ENCODE measurements around the gene EHMT1. TPM values are rescaled to one million over a fixed set of nuclear protein-coding genes. Genes with fewer than 3 reads are reported as not detected.

Gene EHMT1
- total and polyA plus RNA-seq, 2 of the 8 experiments (the other 6 are each of a cell fraction or from before 2014, with no cell fraction given) = 95.7 to 163 TPM

DNA sequence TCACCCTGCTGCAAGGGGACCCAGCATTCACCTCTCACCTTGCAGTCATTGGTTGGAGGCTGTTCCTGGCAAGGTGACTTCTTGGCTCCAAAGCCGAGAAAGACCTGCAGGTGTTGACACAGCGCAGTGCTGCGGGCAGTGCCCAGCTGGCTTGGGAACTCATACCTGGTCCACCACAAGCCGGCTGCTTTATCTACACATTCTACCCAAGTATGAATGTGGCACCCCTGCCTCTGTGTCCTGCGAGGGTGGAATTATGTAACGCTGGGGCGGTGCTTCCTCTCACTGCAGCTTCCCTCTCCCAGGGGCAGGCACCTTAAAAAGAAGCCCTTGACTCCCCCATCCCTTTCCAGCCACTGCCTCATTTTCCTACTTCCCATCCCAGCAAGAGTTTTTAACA, 26.0 kb upstream of the EHMT1 start:
- Histone ChIP-seq H3K56ac (replicated peaks; ENCODE audit: insufficient read length, low read depth, low read length) (no peak overlapping the region), H4K5ac (ENCODE audit: insufficient read length, low read depth, low read length) (no peak overlapping the region), H3K27ac (ENCODE audit: low read depth, low read length) (no peak overlapping the region), H2AFZ (ENCODE audit: low read length) (no peak overlapping the region), H3K79me2 (ENCODE audit: control insufficient read depth in 1 of 2, insufficient read depth in 2 of 2, low read length in 2 of 2) (peaks cover 0 to 20% of the 10 kb centered on the region in 2 experiments; a peak in 2 of 4 replicates), H4K91ac (replicated peaks; ENCODE audit: insufficient read length, low read length) (no peak overlapping the region), H3K4me3 (ENCODE audit: extremely low read depth in 1 of 4, insufficient read depth in 2 of 4, low read depth in 3 of 4, low read length in 4 of 4) (no peak overlapping the region), H2AK5ac (ENCODE audit: low read depth, low read length) (no peak overlapping the region), H3K4me2 (ENCODE audit: insufficient read depth in 1 of 2, low read depth in 2 of 2, low read length in 2 of 2) (no peak overlapping the region), H2BK15ac (ENCODE audit: low read length) (no peak overlapping the region), H3K23ac (ENCODE audit: insufficient read length) (no peak overlapping the region), H3K9me3 (ENCODE audit: insufficient read depth in 2 of 2, low read depth in 1 of 2, low read length in 1 of 2) (no peaks in the 10 kb centered on the region), H3K79me1 (ENCODE audit: low read depth, low read length) (peaks cover 12% of the 10 kb centered on the region), H3K23me2 (ENCODE audit: low read depth, low read length) (peaks cover 8% of the 10 kb centered on the region; the same call in 1 of the 2 replicates), H3K36me3 (ENCODE audit: control insufficient read depth in 2 of 4, insufficient read depth in 4 of 4, low read length in 3 of 4) (peaks cover 5 to 11% (median 10%) of the 10 kb centered on the region in 4 experiments; a peak in 7 of 8 replicates), H2BK120ac (replicated peaks; ENCODE audit: low read depth, low read length) (no peak overlapping the region), H4K8ac (ENCODE audit: extremely low read depth, insufficient read depth, low read length) (no peak overlapping the region), H3K9ac (replicated peaks in 1 of 4; ENCODE audit: extremely low read depth in 1 of 4, low read depth in 3 of 4, low read length in 3 of 4) (no peak overlapping the region), H3K18ac (ENCODE audit: extremely low read depth, low read length) (no peak overlapping the region), H3K14ac (ENCODE audit: insufficient read length) (no peak overlapping the region), H2BK20ac (ENCODE audit: low read length) (no peak overlapping the region), H2BK5ac (ENCODE audit: low read depth, low read length) (no peak overlapping the region), H2BK12ac (ENCODE audit: low read depth, low read length) (no peak overlapping the region), H4K20me1 (replicated peaks in 1 of 2; ENCODE audit: control insufficient read depth in 1 of 2, insufficient read depth in 2 of 2, low read length in 2 of 2) (peaks cover 12 to 14% of the 10 kb centered on the region in 2 experiments), H3K4ac (replicated peaks; ENCODE audit: insufficient read length, low read depth, low read length) (no peak overlapping the region), H3K4me1 (replicated peaks in 1 of 4; ENCODE audit: control insufficient read depth in 3 of 4, insufficient read depth in 4 of 4, low read length in 3 of 4) (peaks cover 0 to 7% (median 5%) of the 10 kb centered on the region in 4 experiments; a peak in 5 of 7 replicates), H3K27me3 (replicated peaks in 1 of 4; ENCODE audit: control insufficient read depth in 3 of 4, extremely low read depth in 1 of 4, insufficient read depth in 3 of 4, low read length in 3 of 4) (no peaks in the 10 kb centered on the region; a peak in 1 of 7 replicates)
- TF ChIP-seq, protein P1, sequence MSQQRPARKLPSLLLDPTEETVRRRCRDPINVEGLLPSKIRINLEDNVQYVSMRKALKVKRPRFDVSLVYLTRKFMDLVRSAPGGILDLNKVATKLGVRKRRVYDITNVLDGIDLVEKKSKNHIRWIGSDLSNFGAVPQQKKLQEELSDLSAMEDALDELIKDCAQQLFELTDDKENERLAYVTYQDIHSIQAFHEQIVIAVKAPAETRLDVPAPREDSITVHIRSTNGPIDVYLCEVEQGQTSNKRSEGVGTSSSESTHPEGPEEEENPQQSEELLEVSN (IDR thresholded peaks at IDR 0.05) = no peak
- TF ChIP-seq ASH2L (IDR thresholded peaks at IDR 0.05; ENCODE audit: low read length) (no peak), EZH2 (IDR thresholded peaks at IDR 0.05; ENCODE audit: low read depth, low read length, severe bottlenecking) (no peak)
- POLR2A ChIA-PET (ENCODE audit: partially characterized antibody) = interaction anchor here (0.5 to 6.2 kb wide), 7 partner anchors 10 to 276 kb away, joined by 3 to 45 read pairs (median 4); partner anchors contain the start of gene DPH7
- CTCF ChIA-PET (ENCODE audit: partially characterized antibody) = interaction anchor here (0.6 to 2.7 kb wide), 6 partner anchors 9 to 745 kb away, joined by 3 to 19 read pairs (median 5); no protein-coding TSS in a partner anchor
- 89% methylated on average over 7 of the region's 7 CpGs; no CpG with 5 or more reads in 1 of the 2 experiments for WGBS, 2 experiments (ENCODE audit: extremely low coverage in 1 of 2, insufficient coverage in 1 of 2, insufficient read length in 1 of 2, insufficient replicate concordance in 2 of 2, low coverage in 1 of 2, low lambda C conversion rate in 2 of 2, missing lambda C conversion rate in 1 of 2)
- no peak for FAIRE-seq
- no peak for DNase-seq (ENCODE audit: low read depth in 1 of 2, low spot score in 2 of 2)

All from H1 (cell line).